GM23248 (cell line): ENCODE data around the gene PTPRO. TPM values are rescaled to one million over a fixed set of nuclear protein-coding genes. Genes with fewer than 3 reads are reported as not detected.

Experiments
- DNase-seq: peaks from one replicate; pipeline ENCODE4 v3.0.0-alpha.2; 2015
- H2AFZ ChIP-seq: fragments of 200-600 bp; sonication (generic); 2 replicates; pipeline ENCODE4 v1.6.1; 2016; ENCODE audit warnings: antibody characterized with exemption
- H3F3A ChIP-seq: fragments of 200-600 bp; sonication (generic); 2 replicates; pipeline ENCODE4 v1.6.1; 2016; ENCODE audit warnings: mild to moderate bottlenecking, antibody characterized with exemption, mixed run types; ENCODE audit not compliant: insufficient read depth
- H3K27ac ChIP-seq: fragments of 200-600 bp; sonication (generic); 2 replicates; pipeline ENCODE4 v1.5.1; 2016; ENCODE audit warnings: mild to moderate bottlenecking
- H3K27me3 ChIP-seq: fragments of 200-600 bp; sonication (generic); replicated peaks from 2 replicates; pipeline ENCODE4 v1.6.1; 2016; ENCODE audit warnings: mild to moderate bottlenecking; ENCODE audit not compliant: insufficient read depth
- H3K36me3 ChIP-seq: fragments of 200-600 bp; sonication (generic); 2 replicates; pipeline ENCODE4 v1.6.1; 2016; ENCODE audit warnings: low read depth, mild to moderate bottlenecking
- H3K4me1 ChIP-seq: fragments of 200-600 bp; sonication (generic); 2 replicates; pipeline ENCODE4 v1.6.1; 2016; ENCODE audit warnings: mild to moderate bottlenecking; ENCODE audit not compliant: insufficient read depth
- H3K4me2 ChIP-seq: fragments of 200-600 bp; sonication (generic); one replicate; pipeline ENCODE4 v1.6.1; 2016; ENCODE audit warnings: mild to moderate bottlenecking; ENCODE audit not compliant: unreplicated experiment
- H3K4me3 ChIP-seq: fragments of 200-600 bp; sonication (generic); 2 replicates; pipeline ENCODE4 v1.5.1; 2016; ENCODE audit warnings: mild to moderate bottlenecking
- H3K79me2 ChIP-seq: fragments of 200-600 bp; sonication (generic); 2 replicates; pipeline ENCODE4 v1.6.1; 2016; ENCODE audit warnings: mild to moderate bottlenecking; ENCODE audit not compliant: insufficient read depth
- H3K9ac ChIP-seq: fragments of 200-600 bp; sonication (generic); 2 replicates; pipeline ENCODE4 v1.6.1; 2016; ENCODE audit warnings: mild to moderate bottlenecking
- H3K9me2 ChIP-seq: fragments of 200-600 bp; sonication (generic); 2 replicates; pipeline ENCODE4 v1.6.1; 2016; ENCODE audit warnings: mixed run types, mild to moderate bottlenecking, moderate library complexity; ENCODE audit not compliant: insufficient read depth
- H3K9me3 ChIP-seq: fragments of 200-600 bp; sonication (generic); one replicate; pipeline ENCODE4 v1.6.1; 2017; ENCODE audit warnings: low read depth
- H4K20me1 ChIP-seq: fragments of 200-600 bp; sonication (generic); 2 replicates; pipeline ENCODE4 v1.6.0; 2016; ENCODE audit not compliant: insufficient read depth
- EZH2 ChIP-seq: fragments of 200-600 bp; sonication (generic); IDR thresholded peaks from 2 replicates; pipeline ENCODE4 v1.6.1; 2018; ENCODE audit warnings: antibody characterized with exemption, mild to moderate bottlenecking; ENCODE audit not compliant: insufficient read depth, poor library complexity, severe bottlenecking
- EZH2phosphoT487 ChIP-seq: fragments of 200-600 bp; sonication (generic); IDR thresholded peaks from 2 replicates; pipeline ENCODE4 v1.6.1; 2018; ENCODE audit warnings: antibody characterized with exemption, moderate library complexity, mild to moderate bottlenecking, low read depth; ENCODE audit not compliant: insufficient read depth
- WGBS, 2 experiments: methylation state at CpG; one replicate each; pipeline ENCODE4 v1.1.6; 2015 to 2017; ENCODE audit warnings: low lambda C conversion rate in 2 of 2, low coverage in 1 of 2; ENCODE audit errors: missing lambda C conversion rate in 2 of 2; 5-methylcytosine and 5-hydroxymethylcytosine counted together
- in situ Hi-C: fragments of 300-500 bp; cut with MboI; formaldehyde crosslinking; loops from 2 replicates; pipeline ENCODE4 v1.15.0; 2020
- polyA plus RNA-seq: library from polyadenylated mRNA; unstranded; fragments of >200 nt; fragmentation: Nextera tagmentation; extraction: Ambion mirVana; gene quantifications from 2 replicates; pipeline ENCODE4 v1.2.1, GENCODE V29; 2016
- total RNA-seq: library from RNA; depleted of rRNA; stranded (reverse); fragments of >200 nt; shearing (Covaris generic); gene quantifications from 2 replicates; pipeline ENCODE4 v1.2.3, GENCODE V29; 2014

Gene PTPRO
- total and polyA plus RNA-seq, 2 experiments from 2014 or later, result 0.22 to 0.24 TPM

GRCh38 chr12:15528666-15529065 lies 206.4 kb downstream of the PTPRO start:
- H3K9ac ChIP-seq, result no peak overlapping the region
- H3K9me2 ChIP-seq, result no peaks in the 10 kb centered on the region
- peaks cover 7% of the 10 kb centered on the region; the same call in 1 of the 2 replicates for H3K27me3 ChIP-seq
- no peak overlapping the region for H2AFZ ChIP-seq
- H3K4me1 ChIP-seq, result no peaks in the 10 kb centered on the region
- H3K4me2 ChIP-seq, result no peak overlapping the region
- no peaks in the 10 kb centered on the region for H3K9me3 ChIP-seq
- H3K36me3 ChIP-seq, result no peaks in the 10 kb centered on the region
- no peaks in the 10 kb centered on the region for H3K79me2 ChIP-seq
- in situ Hi-C loops, result loop anchor here (10.0 kb wide), 1 partner anchor 254 kb away; no protein-coding TSS in a partner anchor
- H3F3A ChIP-seq, result no peaks in the 10 kb centered on the region
- WGBS, 2 experiments, result 95 to 97% methylated on average over 2 of the region's 2 CpGs
- no peak overlapping the region for H3K27ac ChIP-seq
- no peak overlapping the region for H3K4me3 ChIP-seq
- TF ChIP-seq EZH2phosphoT487 (no peak), EZH2 (no peak)
- H4K20me1 ChIP-seq, result no peaks in the 10 kb centered on the region
- no peak for DNase-seq

DNA sequence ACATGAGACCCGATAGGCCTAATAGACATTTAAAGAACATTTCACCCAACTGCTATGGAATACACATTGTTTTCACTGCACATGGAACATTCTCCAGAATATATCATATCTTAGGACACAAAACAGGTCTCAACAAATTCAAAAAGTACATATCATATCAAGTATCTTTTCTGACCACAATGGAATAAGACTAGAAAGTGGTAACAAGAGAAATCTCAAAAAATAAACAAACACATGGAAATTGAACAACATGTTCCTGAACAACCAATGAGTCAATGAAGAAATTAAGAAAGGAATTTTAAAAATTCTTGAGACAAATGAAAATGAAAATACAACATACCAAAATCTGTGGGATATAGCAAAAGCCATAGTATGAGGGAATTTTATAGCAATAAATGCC lies 208.1 kb downstream of the PTPRO start:
- Histone ChIP-seq H3K4me2 (no peak overlapping the region), H3K36me3 (no peaks in the 10 kb centered on the region), H3K79me2 (no peaks in the 10 kb centered on the region), H3K9me3 (no peaks in the 10 kb centered on the region), H3K4me1 (peaks cover 12% of the 10 kb centered on the region), H3K4me3 (no peak overlapping the region), H4K20me1 (no peaks in the 10 kb centered on the region), H3F3A (no peaks in the 10 kb centered on the region), H3K9ac (no peak overlapping the region), H3K27me3 (no peaks in the 10 kb centered on the region), H3K27ac (no peak overlapping the region), H3K9me2 (no peaks in the 10 kb centered on the region), H2AFZ (no peak overlapping the region)
- no peak for DNase-seq
- in situ Hi-C loops, result loop anchor here (5.0 to 10.0 kb wide), 2 partner anchors 57 to 324 kb away; no protein-coding TSS in a partner anchor
- 95 to 100% methylated on average over 1 of the region's 1 CpG for WGBS, 2 experiments
- no peak for TF ChIP-seq EZH2phosphoT487
- no peak for TF ChIP-seq EZH2

DNA sequence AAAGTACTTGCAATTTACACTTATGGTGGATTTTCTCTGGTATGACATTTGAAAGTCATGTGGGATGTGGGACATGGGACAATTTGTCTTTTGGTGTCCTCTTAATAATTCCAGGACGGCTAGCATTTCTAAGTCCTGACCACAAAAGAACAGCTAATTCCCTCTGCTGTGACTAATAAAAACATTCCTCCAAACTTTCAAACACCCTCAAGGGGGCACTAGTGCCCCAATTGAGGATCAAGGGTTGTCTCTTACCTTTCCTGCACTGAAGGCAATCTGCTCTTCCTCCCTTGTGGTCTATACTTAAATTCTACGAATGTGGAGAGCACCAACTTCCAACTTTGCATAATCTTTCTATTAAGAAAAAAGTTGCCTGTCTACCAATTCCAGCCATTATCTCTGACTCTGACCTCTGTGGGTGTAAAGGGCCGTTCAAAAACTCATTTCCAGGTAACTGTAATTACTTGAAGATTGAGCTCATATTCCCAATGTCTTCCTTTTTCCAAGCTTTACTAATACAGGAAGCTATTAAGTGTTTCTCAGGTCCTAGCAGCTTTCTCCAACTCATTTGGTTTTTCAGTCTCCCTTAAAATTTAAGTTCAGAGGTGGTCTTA lies 210.2 kb downstream of the PTPRO start:
- Histone ChIP-seq H3K27ac (no peak overlapping the region), H3F3A (0 out of 2 replicates have a peak, but pooled peaks cover 10% of the 10 kb centered on the region), H3K9me3 (no peaks in the 10 kb centered on the region), H3K27me3 (no peaks in the 10 kb centered on the region), H3K9ac (no peak overlapping the region), H3K36me3 (no peaks in the 10 kb centered on the region), H3K79me2 (no peaks in the 10 kb centered on the region), H4K20me1 (no peaks in the 10 kb centered on the region), H2AFZ (no peak overlapping the region), H3K9me2 (no peaks in the 10 kb centered on the region), H3K4me3 (no peak overlapping the region), H3K4me1 (peaks cover 22% of the 10 kb centered on the region), H3K4me2 (no peak overlapping the region)
- TF ChIP-seq EZH2phosphoT487 (no peak), EZH2 (no peak)
- 17 to 27% methylated on average over 3 of the region's 3 CpGs for WGBS, 2 experiments
- peak; percentile 84 for DNase-seq
- in situ Hi-C loops, result loop anchor here (5.0 to 10.0 kb wide), 2 partner anchors 55 to 322 kb away; no protein-coding TSS in a partner anchor

DNA sequence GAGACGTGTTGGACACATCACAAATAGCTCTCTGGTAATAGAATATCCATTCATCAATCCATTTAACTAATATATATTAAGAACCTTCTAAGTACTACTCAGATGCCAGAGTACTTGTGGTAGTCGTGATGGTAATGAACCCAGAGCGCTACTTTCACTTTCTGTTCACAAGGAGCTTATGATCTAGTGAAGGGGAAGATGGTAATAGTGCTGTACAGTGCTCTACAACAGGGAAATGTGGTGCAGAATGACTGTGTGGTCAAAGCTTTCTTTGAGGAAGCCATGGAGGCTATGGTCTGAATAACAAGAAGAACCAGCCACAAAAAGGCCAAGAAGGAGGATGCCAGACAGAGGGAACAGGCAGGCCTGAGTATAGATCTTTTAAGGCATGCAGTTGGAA lies 212.0 kb downstream of the PTPRO start:
- H3K79me2 ChIP-seq, result no peaks in the 10 kb centered on the region
- H3K4me1 ChIP-seq, result peaks cover 31% of the 10 kb centered on the region
- H3K4me3 ChIP-seq, result peak overlapping the region; percentile 48
- in situ Hi-C loops, result loop anchor here (5.0 to 10.0 kb wide), 2 partner anchors 53 to 320 kb away; no protein-coding TSS in a partner anchor
- peak overlapping the region; percentile 42 for H3K4me2 ChIP-seq
- WGBS, 2 experiments, result 76 to 78% methylated on average over 3 of the region's 3 CpGs
- H3F3A ChIP-seq, result 0 out of 2 replicates have a peak, but pooled peaks cover 17% of the 10 kb centered on the region
- TF ChIP-seq EZH2phosphoT487 (no peak), EZH2 (no peak)
- H2AFZ ChIP-seq, result peak overlapping the region; percentile 75
- peak; percentile 44 for DNase-seq
- peak overlapping the region; percentile 36; the same call in 1 of the 2 replicates for H3K9ac ChIP-seq
- H4K20me1 ChIP-seq, result no peaks in the 10 kb centered on the region
- H3K9me2 ChIP-seq, result no peaks in the 10 kb centered on the region
- H3K36me3 ChIP-seq, result no peaks in the 10 kb centered on the region
- no peaks in the 10 kb centered on the region for H3K27me3 ChIP-seq
- H3K9me3 ChIP-seq, result no peaks in the 10 kb centered on the region
- H3K27ac ChIP-seq, result peak overlapping the region; percentile 61

DNA sequence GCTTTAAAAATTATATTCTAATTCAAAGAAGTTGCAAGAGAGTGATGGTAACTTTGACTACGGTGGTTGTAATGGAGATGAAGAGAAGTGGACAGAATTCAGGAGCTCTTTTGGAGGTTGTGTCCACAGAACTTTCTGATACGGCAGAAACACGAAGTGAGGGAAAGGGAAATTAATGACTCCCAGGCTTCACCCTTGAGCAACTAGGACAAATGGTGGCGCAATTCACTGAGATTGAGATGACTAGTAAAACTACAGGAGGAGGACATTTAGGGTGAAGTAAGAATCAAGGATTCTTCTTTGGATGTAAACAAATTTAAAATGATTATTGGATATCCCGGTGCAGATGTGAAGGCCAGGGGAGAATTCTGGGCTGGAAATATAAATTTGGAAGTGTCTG lies 212.6 kb downstream of the PTPRO start:
- H3K9me2 ChIP-seq, result no peaks in the 10 kb centered on the region
- peak overlapping the region; percentile 36 for H3K9ac ChIP-seq
- peak overlapping the region; percentile 75 for H2AFZ ChIP-seq
- H3K36me3 ChIP-seq, result no peaks in the 10 kb centered on the region
- DNase-seq, result peak; percentile 83
- no peaks in the 10 kb centered on the region for H3K27me3 ChIP-seq
- in situ Hi-C loops, result loop anchor here (5.0 to 10.0 kb wide), 2 partner anchors 52 to 320 kb away; no protein-coding TSS in a partner anchor
- no peaks in the 10 kb centered on the region for H3K9me3 ChIP-seq
- peak overlapping the region; percentile 61 for H3K27ac ChIP-seq
- H3K4me1 ChIP-seq, result peaks cover 36% of the 10 kb centered on the region
- peak overlapping the region; percentile 48 for H3K4me3 ChIP-seq
- WGBS, 2 experiments, result 13% methylated on average over 5 of the region's 5 CpGs
- H3K4me2 ChIP-seq, result peak overlapping the region; percentile 42
- H3F3A ChIP-seq, result peaks cover 20% of the 10 kb centered on the region
- H4K20me1 ChIP-seq, result no peaks in the 10 kb centered on the region
- no peak for TF ChIP-seq EZH2
- no peak for TF ChIP-seq EZH2phosphoT487
- no peaks in the 10 kb centered on the region for H3K79me2 ChIP-seq
